GM20000 (cell line): ENCODE data around the gene CD96.
A peak's percentile ranks its signal among the peaks of the same experiment; 100 is the strongest.
"Not testable (repeated sequence)": the region's sequence is repeated elsewhere in the genome, so short reads cannot be mapped to it uniquely, and the experiment has no call there.

ENCODE experiments used
- DNase-seq: peaks from one replicate; pipeline ENCODE4 v3.0.0; 2012; ENCODE audit warnings: low spot score
- TF ChIP-seq, protein P1 (sequence below): IDR thresholded peaks from 2 replicates; pipeline ENCODE4 v1.5.1; 2012; ENCODE audit warnings: mild to moderate bottlenecking, control low read depth; ENCODE audit errors: extremely low read depth, missing control alignments

The CD96 gene

DNA sequence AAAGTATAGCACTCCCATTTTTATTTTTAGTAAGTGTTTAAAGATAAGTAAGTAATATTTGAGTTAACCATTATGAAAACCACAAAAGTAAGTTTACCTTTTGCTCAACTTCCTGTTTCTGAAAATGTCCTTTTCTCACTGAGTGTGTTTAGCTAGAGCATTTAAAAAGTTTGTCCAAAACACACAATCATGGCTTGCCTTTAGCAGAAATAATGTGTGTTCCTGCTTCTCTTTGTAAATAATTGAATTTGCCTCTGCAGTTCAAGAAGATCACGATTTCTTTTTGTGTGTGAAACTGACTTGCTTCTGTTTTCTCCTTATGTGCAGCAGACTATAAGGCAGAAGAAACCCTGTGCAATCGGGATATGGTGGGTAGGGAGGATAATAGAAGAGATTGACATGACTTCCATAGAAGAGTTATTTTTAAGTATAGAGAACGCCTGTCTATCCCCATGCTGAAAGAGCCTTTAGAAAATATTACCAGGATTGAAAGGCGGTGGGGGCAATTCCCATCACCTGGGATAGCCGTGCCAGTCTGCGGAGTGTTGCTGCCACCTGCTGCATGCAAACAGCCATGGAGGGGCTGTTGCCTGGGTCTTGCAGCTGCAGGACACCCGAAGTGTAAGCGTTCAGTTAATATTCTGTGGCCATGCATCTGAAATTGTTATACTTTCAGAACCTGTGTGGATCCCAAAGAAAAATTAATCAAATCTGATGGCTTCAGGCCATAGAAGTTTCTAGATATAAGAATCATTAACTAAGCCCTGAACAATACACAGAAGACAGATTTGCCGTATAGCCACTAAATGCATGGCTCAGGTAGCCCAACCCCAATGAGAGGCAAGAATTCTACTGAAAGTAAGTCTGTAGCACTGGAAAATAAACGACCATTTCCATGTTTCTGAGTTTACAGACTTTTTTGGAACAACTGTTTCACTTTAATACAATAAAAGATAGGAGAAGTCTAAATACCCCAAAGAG, 2.4 kb upstream of the CD96 start:
- TF ChIP-seq, protein P1, sequence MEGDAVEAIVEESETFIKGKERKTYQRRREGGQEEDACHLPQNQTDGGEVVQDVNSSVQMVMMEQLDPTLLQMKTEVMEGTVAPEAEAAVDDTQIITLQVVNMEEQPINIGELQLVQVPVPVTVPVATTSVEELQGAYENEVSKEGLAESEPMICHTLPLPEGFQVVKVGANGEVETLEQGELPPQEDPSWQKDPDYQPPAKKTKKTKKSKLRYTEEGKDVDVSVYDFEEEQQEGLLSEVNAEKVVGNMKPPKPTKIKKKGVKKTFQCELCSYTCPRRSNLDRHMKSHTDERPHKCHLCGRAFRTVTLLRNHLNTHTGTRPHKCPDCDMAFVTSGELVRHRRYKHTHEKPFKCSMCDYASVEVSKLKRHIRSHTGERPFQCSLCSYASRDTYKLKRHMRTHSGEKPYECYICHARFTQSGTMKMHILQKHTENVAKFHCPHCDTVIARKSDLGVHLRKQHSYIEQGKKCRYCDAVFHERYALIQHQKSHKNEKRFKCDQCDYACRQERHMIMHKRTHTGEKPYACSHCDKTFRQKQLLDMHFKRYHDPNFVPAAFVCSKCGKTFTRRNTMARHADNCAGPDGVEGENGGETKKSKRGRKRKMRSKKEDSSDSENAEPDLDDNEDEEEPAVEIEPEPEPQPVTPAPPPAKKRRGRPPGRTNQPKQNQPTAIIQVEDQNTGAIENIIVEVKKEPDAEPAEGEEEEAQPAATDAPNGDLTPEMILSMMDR = peak; percentile 75
- DNase-seq = peak; percentile 30

DNA sequence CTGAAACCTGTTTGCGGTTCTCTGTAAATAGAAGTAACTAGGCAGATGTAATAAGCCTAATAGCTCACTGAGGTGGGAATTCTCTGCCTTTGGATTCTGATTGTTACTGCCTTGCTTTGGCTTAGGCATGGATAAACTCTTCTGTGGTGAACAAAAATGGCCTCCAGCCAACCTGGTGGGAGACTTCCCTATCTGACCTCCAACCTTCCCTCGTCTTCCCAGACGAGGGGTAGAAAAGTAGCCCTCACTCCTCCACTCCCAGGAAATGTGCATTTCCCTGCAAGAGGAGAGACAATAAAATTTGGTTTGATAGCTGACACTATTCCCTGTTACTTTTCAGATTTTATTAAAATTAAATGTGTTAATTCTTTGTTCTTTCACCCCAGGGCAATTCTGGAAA, 606 bp upstream of the CD96 start:
- DNase-seq = no peak
- TF ChIP-seq, protein P1 = no peak

- TF ChIP-seq, protein P1 = no peak
- no peak for DNase-seq
Measured at GRCh38 chr3:111542611-111543300, 759 bp downstream of the CD96 start.

- TF ChIP-seq, protein P1 = no peak
- no peak for DNase-seq
Measured at GRCh38 chr3:111545349-111545748, 3.4 kb downstream of the CD96 start.

GRCh38 chr3:111547631-111548030, 5.6 kb downstream of the CD96 start:
- TF ChIP-seq, protein P1 = no peak
- peak; percentile 33 for DNase-seq

GRCh38 chr3:111548092-111548491, 6.1 kb downstream of the CD96 start:
- TF ChIP-seq, protein P1 = no peak
- peak; percentile 28 for DNase-seq

GRCh38 chr3:111548756-111549155, 6.8 kb downstream of the CD96 start:
- TF ChIP-seq, protein P1 = no peak
- DNase-seq = no peak

DNA sequence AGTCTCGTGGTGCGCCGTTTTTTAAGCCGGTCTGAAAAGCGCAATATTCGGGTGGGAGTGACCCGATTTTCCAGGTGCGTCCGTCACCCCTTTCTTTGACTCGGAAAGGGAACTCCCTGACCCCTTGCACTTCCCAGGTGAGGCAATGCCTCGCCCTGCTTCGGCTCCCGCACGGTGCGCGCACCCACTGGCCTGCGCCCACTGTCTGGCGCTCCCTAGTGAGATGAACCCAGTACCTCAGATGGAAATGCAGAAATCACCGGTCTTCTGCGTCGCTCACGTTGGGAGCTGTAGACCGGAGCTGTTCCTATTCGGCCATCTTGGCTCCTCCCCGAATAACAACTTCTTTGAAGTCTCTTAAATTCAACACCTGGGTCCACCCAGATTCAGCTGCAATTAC, 19.9 kb downstream of the CD96 start:
- DNase-seq = not testable (repeated sequence)
